CD4-positive, alpha-beta T cell (primary cell): ENCODE results near the gene CRIM1. TPM values are rescaled to one million over a fixed set of nuclear protein-coding genes. Genes with fewer than 3 reads are reported as not detected.

ENCODE experiments used
- ATAC-seq: fragments of 200-7000 bp; cut with Tn5 transposase; one replicate; pipeline ENCODE4 v1.10.0; 2022; ENCODE audit warnings: mild to moderate bottlenecking; ENCODE audit not compliant: poor library complexity
- CTCF ChIA-PET: fragments of 350-600 bp; sonication (Branson Sonifier 250); formaldehyde crosslinking; loops from one replicate; lab custom pipeline; 2021; ENCODE audit warnings: antibody characterized with exemption, inconsistent platforms; lab: Charles Lee
- POLR2A ChIA-PET: fragments of 350-600 bp; sonication (Branson Sonifier 250); formaldehyde crosslinking; loops from one replicate; lab custom pipeline; 2021; ENCODE audit warnings: antibody characterized with exemption, inconsistent platforms; lab: Charles Lee
- DNase-seq, 14 experiments: peaks; one replicate each; pipeline ENCODE4 v3.0.0-alpha.2; 2013 to 2020; ENCODE audit warnings: mixed read lengths in 2 of 14
- H3K27ac ChIP-seq, 2 donors: one replicate each; pipeline versions ENCODE4 v1.5.1 to v1.7.0; 2013; ENCODE audit warnings: low read length in 2 of 2, low read depth in 1 of 2, mild to moderate bottlenecking in 1 of 2
- H3K27me3 ChIP-seq, 2 experiments: 1 replicate in 1 of 2; 2 replicates in 1 of 2; pipeline versions ENCODE4 v1.6.1 to v1.7.0; 2013; ENCODE audit warnings: low read length in 2 of 2, control low read depth in 1 of 2, mild to moderate bottlenecking in 1 of 2, moderate library complexity in 1 of 2; ENCODE audit not compliant: insufficient read depth in 2 of 2, control insufficient read depth in 1 of 2
- H3K36me3 ChIP-seq: one replicate; pipeline ENCODE4 v1.6.1; 2013; ENCODE audit warnings: low read length, control low read depth; ENCODE audit not compliant: insufficient read depth
- H3K4me1 ChIP-seq: one replicate; pipeline ENCODE4 v1.6.1; 2013; ENCODE audit warnings: low read length, control low read depth; ENCODE audit not compliant: insufficient read depth
- H3K4me3 ChIP-seq: one replicate; pipeline ENCODE4 v1.5.1; 2013; ENCODE audit warnings: mild to moderate bottlenecking, low read length, moderate library complexity
- H3K9me3 ChIP-seq, 2 experiments: 1 replicate in 1 of 2; 2 replicates in 1 of 2; pipeline versions ENCODE4 v1.6.1 to v1.7.0; 2013; ENCODE audit warnings: low read length in 2 of 2, mild to moderate bottlenecking in 2 of 2, control low read depth in 1 of 2, moderate library complexity in 1 of 2; ENCODE audit not compliant: control insufficient read depth in 1 of 2, insufficient read depth in 1 of 2
- H3K27ac Mint-ChIP-seq: one replicate; pipeline ENCODE4 v1.8.0; 2020; ENCODE audit warnings: mixed read lengths
- H3K27me3 Mint-ChIP-seq: one replicate; pipeline ENCODE4 v1.8.0; 2021; ENCODE audit warnings: mixed read lengths
- H3K36me3 Mint-ChIP-seq: one replicate; pipeline ENCODE4 v1.8.0; 2021; ENCODE audit warnings: low read depth, mixed read lengths
- H3K4me1 Mint-ChIP-seq: one replicate; pipeline ENCODE4 v1.8.0; 2021; ENCODE audit warnings: low read depth, mixed read lengths
- H3K4me3 Mint-ChIP-seq: one replicate; pipeline ENCODE4 v1.8.0; 2020; ENCODE audit warnings: mild to moderate bottlenecking, mixed read lengths
- H3K9me3 Mint-ChIP-seq: one replicate; pipeline ENCODE4 v1.8.0; 2020; ENCODE audit warnings: mixed read lengths
- CTCF ChIP-seq: fragments of 200-600 bp; IDR thresholded peaks from one replicate; pipeline ENCODE4 v1.8.0; 2022; ENCODE audit warnings: antibody characterized with exemption, mild to moderate bottlenecking
- intact Hi-C, 2 experiments: fragments of 100-400 bp; cut with DNase I in 1 of 2; cut with micrococcal nuclease in 1 of 2; formaldehyde crosslinking; loops; one replicate each; pipeline versions ENCODE4 v1.15.1 to v1.9.0; 2023 to 2025; cut with DNase I, micrococcal nuclease
- total RNA-seq, 174 experiments: library from RNA in 2 of 174; stranded (reverse) in 2 of 174; gene quantifications; one replicate each; pipeline ENCODE4 v1.2.3 and lab custom pipeline; 2021 to 2026

The CRIM1 gene
- total RNA-seq, 2 experiments from 2014 or later = 1.1 to 1.7 TPM

DNA sequence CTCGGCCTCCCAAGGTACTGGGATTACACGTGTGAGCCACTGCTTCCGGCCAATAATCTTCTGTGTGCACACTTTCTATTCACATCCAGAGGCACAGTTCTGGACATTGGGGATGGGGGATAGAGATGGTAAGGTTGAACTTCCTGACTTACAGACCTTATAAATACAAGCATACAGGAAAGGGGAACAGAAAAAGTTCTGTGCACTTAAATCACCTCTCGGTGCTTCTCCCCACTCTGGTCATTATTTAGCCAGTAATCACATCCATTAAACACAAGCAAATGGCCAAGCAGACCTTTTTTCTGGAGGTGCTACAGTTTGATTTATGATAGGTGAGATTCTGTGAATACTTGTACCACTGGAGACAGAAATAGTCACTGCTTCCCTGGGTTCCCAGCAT, 110.6 kb downstream of the CRIM1 start:
- H3K4me3 Mint-ChIP-seq = no peak overlapping the region
- no peak for TF ChIP-seq CTCF
- H3K9me3 ChIP-seq = no peaks in the 10 kb centered on the region
- no peak overlapping the region for H3K27ac ChIP-seq
- ChIA-PET POLR2A (no interaction called here), CTCF (no interaction called here)
- H3K36me3 Mint-ChIP-seq = no peaks in the 10 kb centered on the region
- no peak overlapping the region for H3K27ac Mint-ChIP-seq
- H3K27me3 Mint-ChIP-seq = no peaks in the 10 kb centered on the region
- intact Hi-C loops = no loop called here
- H3K9me3 Mint-ChIP-seq = no peaks in the 10 kb centered on the region
- H3K4me1 ChIP-seq = peaks cover under 1% of the 10 kb centered on the region
- no peak for ATAC-seq
- no peak overlapping the region for H3K4me3 ChIP-seq
- no peak for DNase-seq
- no peaks in the 10 kb centered on the region for H3K36me3 ChIP-seq
- H3K4me1 Mint-ChIP-seq = no peaks in the 10 kb centered on the region
- no peaks in the 10 kb centered on the region for H3K27me3 ChIP-seq

GRCh38 chr2:36468463-36469105, 113.0 kb downstream of the CRIM1 start:
- H3K4me1 ChIP-seq = no peaks in the 10 kb centered on the region
- H3K9me3 Mint-ChIP-seq = peaks cover 5% of the 10 kb centered on the region
- TF ChIP-seq CTCF = no peak
- H3K27me3 Mint-ChIP-seq = no peaks in the 10 kb centered on the region
- ChIA-PET POLR2A (no interaction called here), CTCF (no interaction called here)
- H3K36me3 Mint-ChIP-seq = peaks cover 5% of the 10 kb centered on the region
- no peaks in the 10 kb centered on the region for H3K27me3 ChIP-seq
- H3K27ac Mint-ChIP-seq = no peak overlapping the region
- ATAC-seq (no peak), DNase-seq (no peak)
- no peaks in the 10 kb centered on the region for H3K4me1 Mint-ChIP-seq
- intact Hi-C loops = no loop called here
- H3K27ac ChIP-seq = no peak overlapping the region
- no peaks in the 10 kb centered on the region for H3K36me3 ChIP-seq
- H3K4me3 ChIP-seq = no peak overlapping the region
- H3K4me3 Mint-ChIP-seq = no peak overlapping the region
- H3K9me3 ChIP-seq = no peaks in the 10 kb centered on the region

GRCh38 chr2:36469106-36469477, 113.5 kb downstream of the CRIM1 start:
- no peaks in the 10 kb centered on the region for H3K27me3 Mint-ChIP-seq
- no peak for ATAC-seq
- no peak for DNase-seq
- POLR2A ChIA-PET = no interaction called here
- H3K9me3 Mint-ChIP-seq = peaks cover 9% of the 10 kb centered on the region
- H3K27me3 ChIP-seq = no peaks in the 10 kb centered on the region
- H3K36me3 ChIP-seq = no peaks in the 10 kb centered on the region
- intact Hi-C loops = no loop called here
- CTCF ChIA-PET = no interaction called here
- TF ChIP-seq CTCF = no peak
- H3K4me1 Mint-ChIP-seq = no peaks in the 10 kb centered on the region
- H3K4me1 ChIP-seq = no peaks in the 10 kb centered on the region
- peaks cover 6% of the 10 kb centered on the region for H3K36me3 Mint-ChIP-seq
- no peak overlapping the region for H3K27ac ChIP-seq
- peaks cover 0 to 3% of the 10 kb centered on the region in 2 experiments for H3K9me3 ChIP-seq
- H3K4me3 Mint-ChIP-seq = no peak overlapping the region
- H3K27ac Mint-ChIP-seq = no peak overlapping the region
- H3K4me3 ChIP-seq = no peak overlapping the region
